ENCODE results near the gene TBRG1.

The TBRG1 gene

DNA sequence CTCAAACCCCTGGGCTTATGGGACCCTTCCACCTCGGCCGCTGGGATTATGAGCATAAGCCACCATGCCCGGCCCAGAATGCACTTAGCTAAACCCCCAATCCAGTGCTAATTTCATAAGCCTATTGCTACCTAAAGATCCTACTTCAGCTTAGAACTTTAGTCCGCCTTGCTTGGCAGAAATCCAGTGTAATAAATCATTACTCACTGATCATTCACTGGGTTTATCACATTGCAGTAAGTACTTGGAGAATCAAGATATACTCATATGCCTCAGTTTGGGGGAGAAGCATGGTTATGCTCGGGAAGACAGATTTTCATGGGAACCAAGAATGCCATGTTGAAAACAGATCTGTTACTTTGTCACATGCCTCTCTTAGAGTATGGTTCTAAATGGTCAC is 3.8 kb upstream of the TBRG1 start:
- no peak for DNase-seq

GRCh38 chr11:124623861-124624525 is 1.3 kb downstream of the TBRG1 start:
- no peak for DNase-seq

- no peak for DNase-seq
Observed at GRCh38 chr11:124625504-124626168, 3.0 kb downstream of the TBRG1 start.

DNA sequence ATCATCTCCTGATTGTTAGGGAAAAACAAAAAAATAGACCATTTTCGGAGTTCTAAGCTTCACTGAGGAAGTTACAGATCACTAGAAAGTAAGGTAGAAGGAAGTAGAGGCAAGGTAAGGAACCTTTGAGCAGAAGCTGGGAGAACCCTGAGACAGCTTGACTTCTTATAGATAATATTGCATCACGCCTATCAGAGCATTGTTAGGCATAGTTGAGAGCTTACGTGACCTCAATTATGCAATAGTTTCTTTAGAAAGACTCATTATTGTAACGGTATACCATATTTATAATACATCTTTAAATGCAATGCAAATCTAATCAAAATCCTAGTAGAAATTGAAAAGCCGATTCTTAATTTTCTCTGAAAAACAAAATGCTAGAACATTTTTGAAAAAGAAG is 4.9 kb downstream of the TBRG1 start:
- no peak for DNase-seq

- DNase-seq: no peak
Observed at GRCh38 chr11:124629961-124630360, 7.3 kb downstream of the TBRG1 start.

DNA sequence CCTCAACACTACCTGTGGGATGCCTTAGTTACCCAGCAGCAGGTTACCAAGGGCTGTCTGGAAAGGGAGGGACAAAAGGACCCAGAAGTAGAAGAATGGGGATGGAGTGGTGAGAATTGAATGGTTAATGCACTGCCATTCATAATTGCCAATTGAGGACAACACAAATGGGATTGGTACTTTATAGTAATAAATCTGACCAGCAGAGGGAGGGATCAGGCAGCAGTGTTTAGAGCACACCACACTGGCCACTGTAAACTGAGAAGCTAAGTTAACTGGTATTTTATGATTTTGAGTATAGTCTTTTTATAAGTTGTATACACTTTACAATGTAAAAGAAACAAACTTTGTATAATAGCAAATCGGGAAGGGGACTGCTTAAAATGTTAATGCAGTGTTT is 10.7 kb downstream of the TBRG1 start:
- DNase-seq: no peak

DNA sequence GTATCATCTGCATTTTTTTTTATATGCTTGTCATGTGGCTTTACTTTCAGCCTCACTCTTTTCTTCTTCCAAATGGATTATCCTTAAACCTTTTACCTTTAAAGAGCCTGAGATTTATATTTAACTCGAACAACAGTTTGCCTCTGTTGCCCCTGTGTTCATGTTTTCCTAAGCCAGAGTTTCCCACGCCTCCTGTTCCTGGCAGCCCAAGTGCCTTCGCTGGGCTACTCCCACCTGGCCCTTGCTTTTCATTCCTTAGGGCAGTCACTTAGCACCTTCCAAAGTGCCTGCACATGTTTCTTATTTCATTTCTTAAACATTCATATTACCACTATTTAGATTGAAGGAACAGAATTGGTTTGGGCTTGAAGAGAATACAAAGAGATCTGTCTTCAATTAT is 13.3 kb downstream of the TBRG1 start:
- DNase-seq: no peak

DNA sequence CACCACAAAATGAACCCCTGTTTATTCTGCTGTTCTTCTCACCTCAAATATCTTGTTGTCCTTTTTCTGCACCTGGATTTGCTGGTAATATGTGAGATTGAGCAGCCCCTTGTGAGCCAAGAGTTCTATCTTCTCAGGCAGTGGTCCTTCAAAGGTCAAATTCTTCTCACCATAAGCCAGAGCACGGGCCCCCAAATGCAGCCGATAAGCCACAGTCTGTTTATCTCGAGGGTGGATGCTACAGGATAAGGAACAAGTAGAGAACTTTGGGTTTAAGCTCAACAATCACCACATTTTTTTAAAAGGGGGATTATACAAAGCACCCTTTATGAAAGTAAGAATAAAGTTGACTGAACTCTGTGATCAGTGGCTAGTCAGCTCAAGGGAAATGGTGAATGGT is 15.8 kb downstream of the TBRG1 start:
- DNase-seq: no peak

DNA sequence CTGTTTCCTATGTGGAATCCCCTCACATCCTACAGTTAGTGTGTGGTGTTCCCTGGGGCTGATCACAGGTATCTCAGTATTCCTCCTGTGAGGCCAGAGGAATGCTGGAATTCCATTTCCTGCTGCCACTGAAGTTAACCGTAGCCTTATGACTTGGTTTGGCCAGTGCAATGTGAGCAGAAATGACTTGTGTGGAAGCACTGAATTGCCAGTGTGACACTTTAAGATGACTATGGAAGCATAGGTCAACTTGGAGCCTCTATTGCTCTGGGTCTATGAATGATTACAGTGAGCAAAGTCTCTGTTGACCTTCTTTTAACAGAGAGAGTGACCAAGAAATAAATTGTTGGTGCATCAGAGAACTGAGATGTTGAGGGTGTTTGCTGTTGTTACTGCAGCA is 16.5 kb downstream of the TBRG1 start:
- no peak for DNase-seq

DNA sequence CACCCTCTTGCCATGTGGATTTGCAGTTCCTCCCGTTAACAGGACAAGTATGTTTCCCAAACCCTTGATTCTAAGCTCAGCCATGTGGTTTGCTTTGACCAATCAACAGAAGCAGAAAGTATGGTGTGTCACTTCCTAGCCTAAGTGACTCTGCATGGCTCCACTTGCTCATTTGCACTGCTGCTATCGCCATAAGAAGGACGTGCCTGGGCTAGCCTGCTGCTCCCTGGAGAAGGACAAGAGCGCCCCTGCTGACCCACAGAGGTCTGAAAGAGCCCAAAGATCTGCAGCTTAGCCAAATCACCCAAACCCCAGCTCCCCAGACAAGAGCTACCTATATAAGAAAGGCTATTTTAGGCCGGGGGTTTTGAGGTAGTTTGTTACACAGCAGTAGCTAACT is 18.0 kb downstream of the TBRG1 start:
- no peak for DNase-seq

- no peak for DNase-seq
Observed at GRCh38 chr11:124642628-124643027, 20.0 kb downstream of the TBRG1 start.

- DNase-seq: no peak
Observed at GRCh38 chr11:124643042-124643604, 20.5 kb downstream of the TBRG1 start.

DNA sequence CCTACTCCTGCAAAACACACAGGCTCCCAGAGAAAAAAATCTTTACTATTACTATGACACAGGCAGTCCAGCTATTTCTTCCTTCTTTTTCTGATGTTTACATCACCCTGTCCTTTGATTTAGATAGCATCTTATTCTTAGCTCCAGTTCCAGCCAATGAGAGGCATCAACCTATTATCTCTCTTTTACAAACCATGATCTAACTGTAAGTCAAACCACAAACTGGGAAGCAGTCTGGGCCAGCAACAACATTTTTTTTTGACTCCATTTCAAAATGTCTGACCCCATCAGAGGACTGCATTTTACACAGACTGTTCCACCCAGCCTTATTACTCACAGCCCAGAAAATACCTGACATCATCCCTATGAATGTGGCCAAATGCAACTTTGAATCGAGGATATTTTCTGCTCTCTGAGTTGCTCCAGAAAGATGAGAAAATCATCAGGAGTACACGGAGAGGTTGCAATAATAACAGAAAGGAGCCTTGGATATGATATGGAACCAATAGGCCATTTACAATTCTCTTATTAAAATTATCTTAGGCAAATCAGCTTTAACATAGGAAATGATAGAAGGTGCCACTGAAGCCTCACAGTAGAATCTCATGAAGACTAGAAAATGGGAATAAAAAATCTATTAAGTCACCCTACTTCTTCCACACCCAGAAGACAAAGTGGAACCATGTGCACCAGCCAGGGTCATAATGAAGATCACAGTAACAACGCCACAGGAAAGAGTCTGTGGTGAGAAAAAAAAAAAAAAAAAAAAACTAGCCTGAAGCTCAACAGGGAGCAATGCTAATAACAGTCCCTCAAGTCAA is 21.2 kb downstream of the TBRG1 start:
- DNase-seq: no peak

DNA sequence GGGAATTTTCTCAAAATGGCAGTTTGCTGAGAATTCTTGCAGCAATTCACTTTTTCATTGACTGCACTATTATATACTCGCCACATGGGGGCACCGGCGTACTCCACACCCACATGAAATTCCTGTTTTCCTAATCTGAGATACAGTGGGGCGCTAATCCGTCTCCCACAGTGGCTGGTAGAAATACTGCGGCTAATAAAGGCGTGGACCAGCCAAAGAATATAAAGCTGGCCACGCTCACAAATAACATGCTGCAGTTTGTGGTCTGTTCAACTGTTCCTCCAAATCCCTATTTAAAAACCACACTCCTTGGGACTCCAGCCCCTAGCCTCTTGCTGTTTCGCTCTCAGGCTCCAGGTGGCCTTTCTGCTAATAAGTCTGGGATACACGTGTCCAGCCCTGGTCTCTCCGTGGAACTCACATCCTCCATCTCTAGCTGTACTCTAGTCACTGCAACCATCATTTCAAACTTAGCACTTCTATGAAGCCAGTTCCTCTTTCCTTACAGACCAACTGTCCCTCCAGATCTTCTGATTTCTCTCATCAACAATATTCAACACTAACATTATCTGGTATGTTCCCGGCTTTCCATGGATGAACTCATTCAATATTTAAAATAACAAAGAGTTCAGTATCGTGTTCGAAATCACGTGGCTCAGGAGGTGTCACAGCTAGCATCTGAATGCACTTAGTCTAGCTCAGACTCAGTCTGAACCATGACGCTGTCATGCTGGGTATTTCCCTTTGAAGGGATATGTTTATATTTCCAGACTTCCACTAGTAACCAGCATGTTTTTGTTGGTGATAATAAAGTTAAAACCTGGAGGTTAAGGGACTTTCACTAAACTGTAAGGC is 22.0 kb downstream of the TBRG1 start:
- peak; percentile 57 for DNase-seq

DNA sequence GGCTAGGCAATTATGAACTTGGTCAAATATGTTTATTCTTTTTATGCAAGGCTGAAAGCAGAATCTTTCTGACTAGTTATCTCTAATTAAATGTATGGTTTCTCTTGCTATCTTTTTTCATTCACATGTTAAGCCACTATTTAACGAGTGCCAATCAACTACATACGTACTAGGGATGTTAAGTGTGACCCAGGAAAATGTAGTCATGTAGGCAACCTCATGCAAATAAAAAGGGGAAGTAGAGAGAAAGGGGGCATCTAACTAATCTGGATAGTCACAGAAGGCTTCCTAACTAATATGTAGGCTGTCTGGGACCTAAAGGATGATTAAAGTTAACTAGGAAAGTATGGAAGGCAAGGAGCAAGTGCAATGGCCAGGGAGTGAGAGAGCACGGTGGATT is 23.5 kb downstream of the TBRG1 start:
- no peak for DNase-seq

GRCh38 chr11:124648610-124649009 is 25.9 kb downstream of the TBRG1 start:
- no peak for DNase-seq

GRCh38 chr11:124656774-124657630 is 34.3 kb downstream of the TBRG1 start:
- DNase-seq: peak; percentile 87

DNA sequence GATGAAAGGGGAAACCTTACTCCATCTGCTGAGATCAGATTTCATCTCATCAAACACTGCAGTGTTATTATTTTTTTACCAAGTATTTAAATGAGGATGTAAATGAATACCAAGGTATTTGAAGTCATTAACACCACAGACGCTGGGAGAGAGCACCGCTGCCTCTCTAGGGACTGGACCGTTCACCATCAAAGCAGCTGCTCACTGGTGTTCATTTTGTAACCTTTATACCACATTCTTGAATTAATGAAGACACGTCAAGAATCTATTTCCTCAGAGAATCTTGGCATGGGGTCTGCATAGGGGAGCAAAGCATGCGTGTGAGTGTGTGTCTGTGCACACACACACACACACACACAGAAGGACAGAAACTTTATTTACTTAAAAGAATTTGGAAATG is 35.2 kb downstream of the TBRG1 start:
- DNase-seq: no peak

- no peak for DNase-seq
Observed at GRCh38 chr11:124658501-124658900, 35.8 kb downstream of the TBRG1 start.

- DNase-seq: no peak
Observed at GRCh38 chr11:124658986-124659385, 36.3 kb downstream of the TBRG1 start.

GRCh38 chr11:124661553-124661952 is 38.9 kb downstream of the TBRG1 start:
- DNase-seq: no peak

GRCh38 chr11:124662106-124662505 is 39.4 kb downstream of the TBRG1 start:
- DNase-seq: no peak

All from DMS79 (cell line).